HG03432 (cell line): ENCODE measurements around the gene YWHAE.
"Not testable (repeated sequence)": the region's sequence is repeated elsewhere in the genome, so short reads cannot be mapped to it uniquely, and the experiment has no call there.

Experiments used
- ATAC-seq: cut with Tn5 transposase; IDR thresholded peaks from one replicate; pipeline ENCODE4 v1.9.1; 2021; ENCODE audit warnings: mild to moderate bottlenecking, moderate library complexity; ENCODE audit not compliant: unreplicated experiment

Gene YWHAE

GRCh38 chr17:1375615-1376014 lies 24.4 kb downstream of the YWHAE start:
- no peak for ATAC-seq

GRCh38 chr17:1374431-1375177 lies 25.4 kb downstream of the YWHAE start:
- ATAC-seq, result no peak

- ATAC-seq, result no peak
Measured at GRCh38 chr17:1373707-1374237, 26.2 kb downstream of the YWHAE start.

GRCh38 chr17:1372618-1373017 lies 27.4 kb downstream of the YWHAE start:
- no peak for ATAC-seq

GRCh38 chr17:1371893-1372590 lies 28.0 kb downstream of the YWHAE start:
- ATAC-seq, result no peak

GRCh38 chr17:1368588-1368987 lies 31.4 kb downstream of the YWHAE start:
- no peak for ATAC-seq

GRCh38 chr17:1367351-1367745 lies 32.7 kb downstream of the YWHAE start:
- ATAC-seq, result no peak

GRCh38 chr17:1366234-1366633 lies 33.8 kb downstream of the YWHAE start:
- no peak for ATAC-seq

GRCh38 chr17:1365445-1366039 lies 34.5 kb downstream of the YWHAE start:
- ATAC-seq, result no peak

- ATAC-seq, result no peak
Measured at GRCh38 chr17:1362964-1363363, 37.1 kb downstream of the YWHAE start.

- ATAC-seq, result no peak
Measured at GRCh38 chr17:1362065-1362848, 37.8 kb downstream of the YWHAE start.

GRCh38 chr17:1360975-1361374 lies 39.0 kb downstream of the YWHAE start:
- no peak for ATAC-seq

GRCh38 chr17:1360315-1360714 lies 39.7 kb downstream of the YWHAE start:
- not testable (repeated sequence) for ATAC-seq

GRCh38 chr17:1354030-1354429 lies 46.0 kb downstream of the YWHAE start:
- ATAC-seq, result no peak

- not testable (repeated sequence) for ATAC-seq
Measured at GRCh38 chr17:1352530-1352929, 47.5 kb downstream of the YWHAE start.

- no peak for ATAC-seq
Measured at GRCh38 chr17:1351971-1352370, 48.1 kb downstream of the YWHAE start.

GRCh38 chr17:1351275-1351674 lies 48.7 kb downstream of the YWHAE start:
- ATAC-seq, result no peak

GRCh38 chr17:1347589-1348323 lies 52.3 kb downstream of the YWHAE start:
- ATAC-seq, result no peak

GRCh38 chr17:1344521-1344920 lies 55.5 kb downstream of the YWHAE start:
- ATAC-seq, result no peak

GRCh38 chr17:1343554-1343953 lies 56.5 kb downstream of the YWHAE start:
- no peak for ATAC-seq
